NCI-H1694 treated with DMSO at 0.1 percent for 48 hours (cell line): ENCODE data around the gene NUDCD3.

Experiments
- DNase-seq: peaks from one replicate; lab custom pipeline; 2025; lab: John Stamatoyannopoulos, UW

NUDCD3 gene

DNA sequence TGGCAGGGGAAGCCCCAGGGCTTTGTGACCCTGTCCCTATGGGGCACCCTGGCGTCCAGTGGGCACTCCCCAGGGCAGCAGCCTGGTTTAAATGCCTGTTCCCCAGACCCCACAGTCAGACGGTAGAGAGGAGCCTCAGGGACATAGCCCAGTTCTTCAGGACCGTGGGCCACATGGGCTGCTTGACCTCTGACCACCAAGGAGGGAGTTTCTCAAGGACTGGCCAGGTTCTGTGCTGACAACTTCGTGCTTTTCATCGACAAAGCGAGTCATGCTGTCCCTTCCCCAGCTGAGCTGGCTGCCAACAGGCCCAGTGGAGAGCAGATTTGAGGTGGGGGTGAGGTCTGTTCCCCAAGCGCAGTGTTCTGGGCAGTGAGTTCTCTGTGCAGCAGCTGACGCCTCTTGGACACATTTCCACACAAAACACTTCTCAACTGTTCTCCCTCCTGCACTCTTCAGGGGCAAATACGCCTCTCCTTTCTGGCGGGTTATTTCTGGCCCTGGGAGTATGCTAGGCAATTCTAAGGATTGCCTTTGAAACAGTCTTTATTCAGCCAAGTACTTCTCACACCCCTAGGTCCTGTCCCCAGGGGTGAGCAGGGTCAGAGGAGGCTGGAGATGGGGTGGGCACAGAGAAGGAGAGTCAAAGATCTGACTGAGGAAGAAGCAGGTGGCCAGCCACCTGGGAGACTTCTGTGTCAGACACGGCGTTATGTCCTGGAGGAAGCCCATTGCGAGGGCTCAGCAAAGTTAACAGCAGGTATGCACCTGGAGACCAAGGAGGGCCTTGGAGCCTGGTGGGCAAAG lies 107.8 kb downstream of the NUDCD3 start:
- no peak for DNase-seq

DNA sequence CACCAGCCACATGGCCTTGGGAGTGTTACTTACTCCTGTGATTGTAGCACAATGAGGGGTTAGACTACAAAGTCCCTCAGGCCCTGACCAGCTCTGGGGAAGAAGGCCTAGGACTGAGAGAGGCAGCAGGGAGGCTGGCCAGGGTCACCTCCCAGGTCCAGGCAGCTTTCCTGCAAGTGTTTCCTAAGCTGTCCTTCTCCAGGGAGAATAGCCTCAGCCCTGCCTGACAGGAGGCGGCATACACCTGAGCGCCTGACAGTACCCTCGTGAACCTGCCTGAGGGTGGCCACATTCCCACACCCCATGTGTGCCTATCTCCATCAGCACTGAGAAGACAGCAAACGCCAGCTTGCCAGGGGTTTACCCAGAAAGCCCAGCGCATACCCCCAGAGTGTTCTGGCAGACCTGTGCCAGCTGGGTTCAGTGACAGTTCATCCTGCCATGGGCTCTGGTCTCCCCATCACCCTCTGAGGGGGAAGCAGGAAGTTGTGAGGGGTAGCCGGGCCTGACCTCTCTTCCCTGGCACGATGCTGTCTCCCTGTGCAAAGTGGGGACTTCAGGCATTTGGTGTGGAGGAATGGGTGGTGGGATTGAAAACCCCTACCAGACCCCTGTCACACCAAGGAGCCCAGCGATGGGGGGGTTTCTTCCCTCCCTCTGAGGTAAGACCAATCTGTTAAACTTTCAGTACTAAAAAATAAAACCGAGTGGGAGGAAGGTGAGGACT lies 108.8 kb downstream of the NUDCD3 start:
- DNase-seq: no peak

DNA sequence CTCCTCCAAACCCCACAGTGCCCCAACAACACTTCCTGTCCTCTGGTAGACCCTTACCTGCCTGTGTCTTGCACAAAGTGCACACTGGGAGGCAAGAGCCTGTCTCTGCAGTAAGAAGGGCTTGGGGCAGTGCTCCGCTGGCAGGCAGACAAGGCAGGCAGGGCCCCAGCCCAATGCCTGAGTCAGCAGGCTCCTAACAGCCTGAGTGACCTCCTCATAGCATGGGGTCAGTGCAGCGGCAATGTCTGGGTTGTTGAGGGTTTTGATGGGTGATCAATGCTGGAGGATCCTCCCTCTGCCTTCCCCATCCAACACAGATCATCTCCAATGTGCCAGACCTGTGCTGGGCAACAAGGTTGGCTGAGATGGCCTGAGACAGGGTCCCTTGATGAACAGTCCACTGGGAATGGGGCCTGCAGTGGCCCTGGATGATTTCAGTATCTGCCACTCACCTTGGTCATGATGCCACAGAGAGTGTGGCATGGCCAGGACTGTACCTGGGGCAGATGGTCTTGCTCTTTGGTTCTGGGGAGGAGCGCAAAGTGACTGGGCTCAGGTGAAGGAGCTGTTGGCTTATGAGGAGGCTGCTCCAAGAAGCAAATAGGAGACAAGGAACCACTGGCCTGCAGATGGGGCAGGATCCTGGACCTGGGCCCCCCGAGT lies 109.5 kb downstream of the NUDCD3 start:
- DNase-seq: no peak

DNA sequence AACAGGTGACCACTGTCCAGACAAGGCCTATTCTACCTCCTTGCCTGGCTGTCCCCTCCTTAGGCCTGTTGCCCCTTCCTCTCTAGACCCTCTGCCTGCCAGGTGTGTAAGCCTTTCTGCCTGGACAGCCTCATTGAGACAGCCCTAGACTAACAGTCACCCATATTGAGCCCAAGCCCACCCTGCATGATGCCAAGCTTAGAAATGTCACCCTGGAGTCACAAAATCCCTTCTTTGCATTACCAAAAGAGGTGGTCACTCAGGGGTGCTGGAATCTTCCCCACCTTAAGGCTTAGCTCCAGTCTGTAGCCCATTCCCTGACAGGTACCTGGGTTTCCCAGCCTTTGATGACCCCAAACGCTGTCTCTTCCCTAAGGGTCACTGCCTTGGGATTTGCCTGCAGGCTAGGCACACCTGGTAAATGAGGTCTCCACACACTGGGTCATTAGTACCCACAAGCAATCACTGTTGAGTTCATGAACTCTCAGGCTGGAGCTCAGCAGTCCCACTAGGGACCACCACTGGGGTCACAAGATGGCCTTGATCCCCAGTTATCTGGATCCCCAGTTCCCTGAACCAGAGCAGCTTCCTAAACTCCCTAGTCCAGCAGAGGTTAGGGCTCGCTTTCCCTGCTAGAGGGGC lies 110.1 kb downstream of the NUDCD3 start:
- DNase-seq: no peak

DNA sequence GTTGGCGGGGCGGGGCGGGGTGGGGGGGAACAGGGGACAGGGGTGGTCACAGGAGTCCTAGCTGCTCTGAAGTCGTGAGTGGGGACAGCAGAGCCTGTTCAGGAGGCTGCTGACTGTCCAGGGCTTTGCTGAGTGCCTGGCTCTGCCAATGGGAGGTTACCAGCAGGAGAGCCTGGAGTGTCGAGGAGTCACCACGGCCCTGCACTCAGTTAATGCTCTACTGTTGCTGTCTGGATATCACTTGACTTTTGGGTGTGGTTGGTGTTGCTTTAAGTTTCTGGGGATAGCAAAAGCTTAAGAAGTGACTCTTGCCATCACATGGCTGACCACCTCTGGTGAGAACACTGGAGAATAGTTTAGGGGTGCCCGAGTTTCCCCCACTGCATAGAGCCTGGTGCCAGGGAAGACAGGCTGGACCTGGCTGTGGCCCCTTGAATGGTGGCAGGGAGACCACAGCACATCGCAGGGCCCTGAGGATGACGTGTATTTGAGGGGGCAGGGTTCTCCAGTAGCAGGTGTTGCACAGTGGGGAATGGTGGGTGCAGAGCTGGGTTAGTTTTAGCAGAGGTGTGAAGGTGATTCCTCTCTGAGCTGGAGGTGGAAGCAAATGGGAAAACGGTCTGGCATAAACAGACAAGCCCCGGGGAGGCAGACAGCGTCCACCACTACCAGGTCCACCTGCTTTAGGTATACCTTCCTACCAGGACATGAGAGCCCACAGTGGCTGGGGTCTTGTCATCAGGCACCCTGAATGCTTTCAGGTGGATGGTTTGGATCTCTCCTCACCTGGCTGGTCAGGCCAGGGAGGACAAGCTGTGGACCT lies 110.9 kb downstream of the NUDCD3 start:
- no peak for DNase-seq

DNA sequence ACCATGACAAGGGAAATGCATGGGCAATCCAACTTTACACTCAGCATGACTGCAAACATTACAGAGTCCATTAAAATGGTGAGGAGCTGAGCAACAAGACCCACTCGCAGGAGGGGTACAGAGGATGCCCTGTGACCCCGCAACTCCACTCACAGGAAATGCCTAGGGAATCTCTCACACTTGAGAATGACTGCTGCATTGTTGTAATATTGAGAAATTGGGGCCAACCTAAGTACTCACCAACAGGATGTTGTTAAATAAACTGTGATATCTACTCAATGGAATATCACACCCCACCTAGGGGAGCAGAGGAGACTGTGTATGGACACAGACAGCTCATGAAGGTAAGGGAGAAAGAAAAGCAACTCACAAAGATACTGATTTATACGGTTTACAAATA lies 111.7 kb downstream of the NUDCD3 start:
- DNase-seq: no peak

DNA sequence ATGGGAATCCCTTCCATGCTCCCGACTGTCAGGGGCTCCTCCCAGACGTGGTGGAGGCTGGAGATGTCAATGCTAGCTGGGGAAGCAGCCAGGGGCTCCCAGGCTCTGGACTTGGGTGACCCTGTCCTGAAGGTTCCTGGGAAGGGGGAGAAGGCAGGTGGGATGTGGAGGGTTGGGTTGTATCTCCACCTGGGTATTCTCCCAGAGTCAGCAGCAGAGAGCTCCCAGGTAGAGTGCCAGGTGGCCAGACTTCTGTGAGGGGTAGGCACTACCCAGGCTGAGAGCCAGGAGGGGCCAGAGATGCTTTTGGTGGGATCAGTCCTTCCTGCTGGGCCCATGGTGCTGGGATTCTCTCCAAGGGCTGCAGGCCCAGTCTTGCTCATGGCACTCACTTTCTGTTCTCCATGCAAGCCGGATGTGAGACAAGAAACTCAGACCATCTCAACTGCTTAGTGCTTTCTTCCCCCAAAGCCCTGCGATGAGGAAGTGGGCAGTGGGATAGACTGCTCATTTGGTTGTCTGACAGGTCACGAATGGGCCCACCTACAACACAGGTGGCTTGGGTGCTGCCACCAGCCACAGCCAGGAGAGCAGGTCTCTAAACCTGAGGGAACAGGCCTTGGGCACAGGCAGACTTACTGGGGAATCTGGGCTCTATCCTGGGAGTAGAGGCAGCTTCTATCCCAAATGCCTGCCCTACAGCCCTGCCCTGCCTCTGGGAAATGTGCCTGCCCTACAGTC lies 112.6 kb downstream of the NUDCD3 start:
- DNase-seq: no peak

DNA sequence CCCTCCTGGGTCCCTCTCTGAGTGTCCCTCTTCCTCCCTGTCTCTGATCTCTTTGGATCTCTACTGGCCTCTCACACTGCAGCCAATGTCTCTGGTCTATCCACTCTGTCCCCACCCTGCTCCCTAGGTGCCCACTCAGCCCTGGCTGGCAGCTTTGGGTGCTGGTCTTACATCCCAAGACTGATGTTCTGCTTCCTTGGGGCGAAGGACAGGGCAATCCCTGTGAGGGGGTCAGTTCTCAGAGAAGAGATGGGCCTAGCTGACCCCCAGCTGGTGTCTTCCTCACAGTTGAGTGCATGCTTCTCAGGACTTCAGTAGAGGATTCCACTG lies 113.4 kb downstream of the NUDCD3 start:
- DNase-seq: no peak

DNA sequence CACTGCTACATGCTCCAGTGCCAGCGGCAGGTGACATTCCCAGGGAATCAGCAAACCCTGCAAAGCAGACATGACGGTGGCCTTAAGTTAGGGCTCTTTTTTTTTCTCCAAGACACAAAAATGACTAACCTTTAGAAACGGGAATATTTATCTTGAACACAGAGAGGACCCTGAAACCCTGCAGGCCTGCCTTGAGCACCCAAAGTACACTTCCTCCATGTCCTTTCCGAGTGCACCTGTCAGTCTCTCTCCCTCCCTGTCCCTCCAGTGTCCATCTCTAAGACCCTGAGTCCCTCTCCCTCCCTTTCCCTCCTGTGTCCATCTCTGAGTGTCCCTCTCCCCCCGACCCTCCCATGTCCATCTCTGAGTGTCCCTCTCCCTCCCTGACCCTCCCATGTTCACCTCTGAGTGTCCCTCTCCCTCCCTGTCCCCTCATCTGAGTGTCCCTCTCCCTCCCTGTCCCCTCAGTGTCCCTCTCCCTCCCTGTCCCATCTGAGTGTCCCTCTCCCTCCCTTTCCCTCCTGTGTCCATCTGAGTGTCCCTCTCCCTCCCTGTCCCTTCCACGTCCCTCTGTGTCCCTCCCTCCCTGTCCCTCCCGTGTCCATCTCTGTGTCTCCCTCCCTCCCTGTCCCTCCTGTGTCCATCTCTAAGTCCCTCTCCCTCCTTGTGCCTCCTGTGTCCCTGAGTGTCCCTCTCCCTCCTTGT lies 113.9 kb downstream of the NUDCD3 start:
- no peak for DNase-seq

DNA sequence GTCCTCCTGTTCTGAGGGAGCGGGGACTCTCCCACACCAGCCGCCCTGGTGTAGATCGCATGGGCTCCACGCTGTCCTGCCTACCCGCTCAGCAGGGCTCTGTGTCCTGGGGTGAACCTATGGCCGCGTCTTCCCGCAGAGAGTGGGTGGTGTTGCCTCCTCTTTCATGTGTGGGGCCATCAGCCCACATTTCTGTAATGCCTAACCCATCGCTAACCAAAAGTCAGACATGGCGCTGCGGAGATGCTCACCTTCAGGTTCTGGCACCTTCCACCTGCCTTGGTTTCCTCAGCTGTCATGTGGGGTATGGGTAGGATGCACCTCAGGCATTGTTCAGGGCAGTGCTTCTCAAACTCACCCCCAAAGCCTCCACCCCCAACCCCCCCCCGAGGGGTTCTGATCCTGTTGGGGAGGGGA lies 114.5 kb downstream of the NUDCD3 start:
- DNase-seq: no peak

DNA sequence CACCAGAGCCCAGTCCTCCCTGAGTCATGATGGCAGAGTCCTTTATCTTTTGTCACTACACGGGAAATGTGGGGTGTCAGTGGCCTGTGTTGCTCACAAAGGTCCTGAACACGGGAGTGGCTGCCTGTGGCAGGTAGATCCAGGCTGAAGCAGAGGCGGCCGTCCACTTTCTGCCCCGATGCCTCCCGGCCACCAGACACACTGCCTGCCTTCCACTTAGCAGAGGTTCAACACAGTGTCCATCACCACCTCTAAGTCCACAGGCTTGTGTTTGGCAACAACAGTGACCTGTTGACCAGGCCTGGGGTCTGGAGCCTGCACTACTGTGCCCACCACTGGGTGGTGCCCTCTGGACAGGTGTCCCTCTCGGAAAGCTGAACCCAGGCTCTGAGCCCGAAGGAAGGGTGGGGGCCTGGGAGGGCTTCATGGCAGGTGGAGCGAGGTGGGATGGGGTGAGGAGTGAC lies 115.2 kb downstream of the NUDCD3 start:
- no peak for DNase-seq

DNA sequence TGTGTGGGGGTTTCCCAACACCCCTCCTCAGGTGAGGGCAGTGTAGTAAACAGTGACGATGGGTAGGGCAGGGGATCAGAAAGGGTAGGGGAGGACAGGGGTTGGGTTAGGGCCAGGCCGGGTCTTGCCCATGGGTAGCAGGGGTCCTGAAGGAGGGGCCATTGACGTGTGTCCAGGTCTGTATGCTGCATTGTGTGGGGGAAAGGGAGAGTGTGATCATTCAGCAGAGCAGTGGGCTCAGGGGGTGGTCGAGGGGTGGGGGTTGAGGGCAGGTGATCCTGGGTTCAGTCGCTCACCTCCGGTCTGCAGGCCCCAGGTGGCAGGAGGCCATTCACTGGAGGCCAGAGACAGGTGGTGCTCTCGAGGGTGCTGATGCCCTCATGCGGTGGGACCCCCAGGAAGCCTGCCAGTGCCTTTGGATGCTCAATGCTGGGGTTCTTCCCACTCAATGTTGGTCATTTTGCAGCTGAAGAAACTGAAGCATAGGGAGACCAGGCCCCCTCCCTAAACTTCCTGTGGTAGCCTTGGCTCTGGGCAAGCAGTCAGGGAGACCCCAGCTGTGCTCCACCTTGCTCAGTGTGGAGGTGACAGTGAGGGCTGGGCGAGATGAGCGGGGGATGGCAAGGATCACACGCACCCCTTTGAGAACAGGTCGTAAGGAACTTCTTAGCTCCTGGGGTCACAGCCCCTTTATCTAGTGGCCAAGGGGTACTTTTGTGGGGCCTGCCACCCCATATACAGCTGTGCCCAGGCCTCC lies 116.3 kb downstream of the NUDCD3 start:
- DNase-seq: no peak

DNA sequence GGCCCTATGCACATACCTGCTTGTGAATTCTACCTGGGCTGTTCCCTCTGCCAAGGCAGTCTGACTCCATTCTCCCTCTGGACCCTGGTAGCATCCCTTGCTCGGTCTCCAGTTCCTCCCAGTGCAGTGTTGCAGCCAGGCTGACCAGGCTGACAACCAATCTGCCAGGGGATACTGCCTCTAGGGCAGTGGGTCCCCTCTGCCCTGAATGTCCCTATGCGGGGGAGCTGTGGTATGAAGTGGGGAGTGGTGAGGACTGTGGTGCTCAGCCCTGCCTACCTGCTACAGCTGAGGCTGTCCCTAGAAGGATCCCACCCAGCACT lies 117.1 kb downstream of the NUDCD3 start:
- DNase-seq: no peak

DNA sequence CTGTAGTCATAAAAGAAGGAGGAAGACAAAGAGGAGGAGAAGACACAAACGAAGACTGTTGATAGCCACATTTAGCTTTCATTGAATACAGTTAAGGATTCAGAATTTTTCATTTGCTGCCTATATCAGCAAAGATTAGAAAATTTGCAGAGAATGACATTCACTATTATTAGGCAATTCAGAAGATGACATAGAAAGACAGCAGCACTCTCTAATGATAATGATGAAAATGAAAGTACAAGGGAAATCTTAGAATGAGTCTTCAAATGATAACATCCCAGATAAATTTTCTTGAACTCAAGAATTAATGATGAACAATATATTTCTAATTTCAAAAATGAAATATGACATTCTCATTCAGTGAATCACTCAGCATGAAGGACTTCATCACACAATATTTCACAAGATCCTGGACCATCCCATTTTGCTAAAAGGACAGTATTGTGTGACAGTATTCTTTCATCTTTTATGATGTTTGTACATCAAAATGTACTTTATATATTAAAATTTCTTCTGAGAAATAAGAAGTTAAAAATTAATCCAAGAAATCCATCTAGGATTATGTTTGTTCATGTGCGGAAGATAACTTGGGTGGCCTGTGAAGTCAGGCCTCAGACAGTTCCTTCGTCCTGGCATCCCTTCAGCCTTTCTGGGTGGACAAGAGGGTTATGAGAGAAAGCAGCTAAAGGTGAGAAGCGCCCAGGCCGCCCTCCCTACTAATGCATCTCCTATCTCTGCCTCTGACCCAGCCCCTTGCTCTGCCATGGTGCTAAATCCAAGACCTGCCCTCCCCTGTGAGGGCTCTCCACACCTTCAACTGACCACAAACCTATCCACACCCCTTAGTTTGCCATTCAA lies 117.7 kb downstream of the NUDCD3 start:
- DNase-seq: no peak

DNA sequence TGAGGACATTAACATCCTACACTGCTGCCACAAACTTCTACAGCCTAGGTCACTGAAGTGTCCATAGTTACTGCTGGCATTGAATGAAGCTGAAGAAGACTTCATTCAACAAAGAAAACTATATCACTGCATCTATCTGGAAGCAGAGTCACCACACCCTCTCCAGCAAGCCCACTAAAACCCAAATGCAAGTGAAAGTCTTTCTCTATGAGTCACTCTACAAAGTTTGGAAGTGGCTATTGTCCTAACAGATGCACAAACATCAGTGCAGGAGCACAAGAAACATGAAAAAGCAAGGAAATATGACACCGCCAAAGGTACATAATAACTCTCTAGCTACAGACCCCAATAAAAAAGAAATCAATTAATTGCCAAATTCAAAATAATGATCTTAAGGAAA lies 121.6 kb downstream of the NUDCD3 start:
- DNase-seq: no peak

DNA sequence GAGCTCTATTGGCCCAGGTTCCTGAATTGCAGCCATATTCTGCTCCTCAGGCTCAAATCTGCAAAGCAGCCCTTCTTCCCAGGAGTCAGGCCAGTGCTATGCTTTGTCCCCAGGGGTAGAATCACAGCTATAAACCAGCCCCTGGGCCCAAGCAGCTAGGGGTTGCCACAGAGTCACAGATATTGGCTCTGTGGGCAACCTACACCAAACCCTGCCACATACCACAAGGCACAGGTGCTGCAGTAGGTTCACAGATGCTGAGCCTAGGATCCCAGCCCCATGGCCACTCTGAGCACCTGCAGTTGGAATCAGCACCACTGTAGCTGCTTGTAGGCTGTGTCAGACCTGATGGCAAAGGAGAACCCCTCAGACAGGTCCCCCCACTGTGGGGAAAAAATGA lies 122.0 kb downstream of the NUDCD3 start:
- no peak for DNase-seq

DNA sequence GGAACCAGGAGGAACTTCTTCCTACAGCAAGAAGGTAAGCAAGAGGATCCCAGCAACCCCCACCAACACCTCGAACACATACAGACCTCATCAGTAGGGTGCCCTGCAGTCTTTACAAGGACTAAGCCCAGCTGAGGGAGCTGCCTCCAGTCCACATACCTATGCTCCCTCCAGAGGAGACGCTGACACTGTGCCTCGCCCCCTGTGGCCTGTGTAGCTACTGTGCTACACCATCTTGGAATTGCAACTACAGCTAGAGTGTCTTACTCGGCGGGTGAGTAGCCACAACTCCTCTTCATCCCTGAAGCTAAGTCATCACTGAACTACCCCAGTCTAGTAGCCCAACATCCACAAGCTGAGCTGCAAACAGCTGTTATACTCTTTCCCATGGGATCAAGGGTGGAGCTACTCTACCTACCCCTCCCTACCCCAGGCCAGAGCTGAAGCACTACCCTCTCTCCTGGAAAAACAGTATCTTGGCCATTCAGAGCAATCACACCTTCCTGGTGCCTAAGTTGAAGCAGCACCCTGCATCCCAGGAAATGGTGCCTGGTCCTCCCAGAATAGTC lies 122.9 kb downstream of the NUDCD3 start:
- no peak for DNase-seq

DNA sequence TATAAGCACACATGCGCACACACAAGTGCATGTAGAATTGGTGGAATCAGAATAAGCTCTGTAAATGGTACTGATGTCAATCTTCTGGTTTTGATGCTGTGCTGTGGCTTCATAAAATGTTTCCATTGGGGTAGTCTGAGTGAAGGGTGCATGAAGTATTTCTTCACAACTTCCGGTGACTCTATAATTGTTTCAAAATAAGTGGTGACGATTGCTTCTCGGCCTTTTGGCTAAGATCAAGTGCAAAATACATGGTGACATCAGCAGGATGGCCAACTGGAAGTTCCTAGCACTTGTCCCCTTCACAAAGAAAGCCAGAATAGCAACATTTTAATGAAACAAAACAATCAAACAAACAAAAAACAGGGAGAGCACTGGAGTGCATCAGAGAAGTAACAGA lies 123.5 kb downstream of the NUDCD3 start:
- no peak for DNase-seq
